GM12878 (cell line): ENCODE measurements around the gene HS1BP3. TPM values are rescaled to one million over a fixed set of nuclear protein-coding genes. Genes with fewer than 3 reads are reported as not detected.

Source experiments
- ATAC-seq: fragments of 200-7000 bp; cut with Tn5 transposase; 3 replicates; pipeline ENCODE4 v1.9.1; 2020; ENCODE audit warnings: mild to moderate bottlenecking, moderate library complexity
- BruUV-seq: library from RNA; stranded (reverse); fragments of 400-500 nt; replicated peaks from 2 replicates; lab custom pipeline; 2021; lab: Mats Ljungman, UMichigan
- CTCF ChIA-PET: fragments of 300-600 bp; sonication (Branson Sonifier 250); formaldehyde crosslinking; extraction: SDS; loops from one replicate; lab custom pipeline; 2021; ENCODE audit warnings: inconsistent platforms; lab: Yijun Ruan, JAX
- POLR2A ChIA-PET: fragments of 350-600 bp; formaldehyde crosslinking; extraction: SDS; loops from one replicate; lab custom pipeline; 2021; ENCODE audit warnings: inconsistent platforms; lab: Charles Lee
- RAD21 ChIA-PET: fragments of 300-600 bp; sonication (Branson Sonifier 250); formaldehyde crosslinking; loops from one replicate; lab custom pipeline; 2023; ENCODE audit warnings: antibody characterized with exemption; ENCODE audit not compliant: unreplicated experiment; lab: Charles Lee
- SMC1A ChIA-PET: fragments of 300-600 bp; sonication (Branson Sonifier 250); formaldehyde crosslinking; loops from one replicate; lab custom pipeline; 2023; ENCODE audit not compliant: unreplicated experiment, uncharacterized antibody; lab: Charles Lee
- DNase-seq: peaks from one replicate; pipeline ENCODE4 v3.0.0-alpha.2; 2011; ENCODE audit warnings: low read depth, low spot score
- FAIRE-seq: peaks from 3 replicates; lab custom pipeline; 2011; peaks lifted over from hg19 to GRCh38; lab: Jason Lieb, UNC
- H2AFZ ChIP-seq: 2 replicates; pipeline ENCODE4 v1.6.0; 2011; ENCODE audit warnings: low read depth, low read length, control low read depth; ENCODE audit not compliant: control insufficient read depth
- H3K27ac ChIP-seq: 2 replicates; pipeline ENCODE4 v1.5.1; 2011; ENCODE audit warnings: control low read depth; ENCODE audit not compliant: control insufficient read depth, insufficient read depth
- H3K27me3 ChIP-seq, 2 experiments: replicated peaks in 1 of 2; 2 replicates each; pipeline versions ENCODE4 v1.6.0 to v1.6.1; 2011; ENCODE audit warnings: low read length in 1 of 2; ENCODE audit not compliant: control insufficient read depth in 2 of 2, insufficient read depth in 2 of 2
- H3K36me3 ChIP-seq, 2 experiments: 2 replicates each; pipeline ENCODE4 v1.5.1; 2011; ENCODE audit warnings: low read length in 1 of 2; ENCODE audit not compliant: control insufficient read depth in 2 of 2, insufficient read depth in 2 of 2
- H3K4me1 ChIP-seq: 2 replicates; pipeline ENCODE4 v1.6.1; 2011; ENCODE audit warnings: mild to moderate bottlenecking, low read length, moderate library complexity, mixed read lengths; ENCODE audit not compliant: control insufficient read depth, insufficient read depth
- H3K4me2 ChIP-seq: 2 replicates; pipeline ENCODE4 v1.6.0; 2011; ENCODE audit warnings: control low read depth; ENCODE audit not compliant: control insufficient read depth, insufficient read depth
- H3K4me3 ChIP-seq: fragments of 200-600 bp; sonication (generic); 2 replicates; pipeline ENCODE4 v1.5.1; 2016
- H3K79me2 ChIP-seq: 2 replicates; pipeline ENCODE4 v1.6.0; 2011; ENCODE audit warnings: low read length; ENCODE audit not compliant: control insufficient read depth, insufficient read depth
- H3K9ac ChIP-seq: 2 replicates; pipeline ENCODE4 v1.8.0; 2011; ENCODE audit warnings: low read length, control low read depth, mixed read lengths; ENCODE audit not compliant: control insufficient read depth, insufficient read depth
- H3K9me3 ChIP-seq: replicated peaks from 3 replicates; pipeline ENCODE4 v1.5.1; 2011; ENCODE audit warnings: mild to moderate bottlenecking, low read length; ENCODE audit not compliant: control insufficient read depth, insufficient read depth
- H4K20me1 ChIP-seq: 2 replicates; pipeline ENCODE4 v1.6.0; 2011; ENCODE audit not compliant: control insufficient read depth, insufficient read depth
- BCL3 ChIP-seq: IDR thresholded peaks from 2 replicates; pipeline ENCODE4 v1.6.1; 2011; ENCODE audit warnings: borderline replicate concordance, low read depth, mild to moderate bottlenecking, moderate library complexity, low read length; ENCODE audit not compliant: insufficient read depth, poor library complexity, severe bottlenecking
- GATAD2B ChIP-seq: fragments of 450-650 bp; conservative IDR thresholded peaks from 2 replicates; pipeline ENCODE4 v1.6.1; 2017; ENCODE audit warnings: low read depth, mild to moderate bottlenecking, moderate library complexity
- HCFC1 ChIP-seq: fragments of 150-350 bp; IDR thresholded peaks from 2 replicates; pipeline ENCODE4 v1.6.1; 2014; ENCODE audit warnings: low read length
- JUND ChIP-seq: IDR thresholded peaks from 2 replicates; pipeline ENCODE4 v1.6.1; 2012; ENCODE audit warnings: low read depth, mild to moderate bottlenecking, low read length, improper control_type of control experiment, moderate library complexity
- PAX5 ChIP-seq: IDR thresholded peaks from 2 replicates; pipeline ENCODE4 v1.6.1; 2011; ENCODE audit warnings: low read depth, low read length, borderline replicate concordance
- SMARCA5 ChIP-seq: fragments of 450-650 bp; IDR thresholded peaks from 2 replicates; pipeline ENCODE4 v1.6.1; 2017; ENCODE audit warnings: mild to moderate bottlenecking
- ZNF207 ChIP-seq: fragments of 450-650 bp; IDR thresholded peaks from 2 replicates; pipeline ENCODE4 v1.6.1; 2014; ENCODE audit warnings: antibody characterized with exemption, mild to moderate bottlenecking, borderline replicate concordance
- WGBS: methylation state at CpG from one replicate; pipeline ENCODE4 v1.1.6; 2016; ENCODE audit warnings: low lambda C conversion rate; ENCODE audit not compliant: insufficient replicate concordance, insufficient coverage; ENCODE audit errors: missing lambda C conversion rate; 5-methylcytosine and 5-hydroxymethylcytosine counted together
- in situ Hi-C: fragments of 300-500 bp; cut with MboI; formaldehyde crosslinking; loops from 9 replicates; pipeline ENCODE4 v1.14.3; 2018; ENCODE audit warnings: mixed read lengths
- intact Hi-C: fragments of 100-400 bp; cut with micrococcal nuclease; formaldehyde crosslinking; loops from one replicate; pipeline ENCODE4 v1.14.2; 2022; ENCODE audit not compliant: unreplicated experiment
- polyA plus RNA-seq, 11 experiments: library from polyadenylated mRNA; depleted of rRNA in 4 of 11; unstranded in 6 of 11; stranded (reverse) in 5 of 11; fragments of >200 nt; fragmentation: Nextera tagmentation in 4 of 11; fragmentation: Illumina TruSeq in 1 of 11; extraction: Ambion mirVana in 4 of 11; extraction: Trizol in 1 of 11; gene quantifications; 1 replicate in 1 of 11; 2 replicates in 10 of 11; pipeline versions ENCODE4 v1.2.1 to v1.2.3, GENCODE V29; 2011 to 2016; ENCODE audit warnings: inconsistent platforms in 2 of 11, missing spikeins in 2 of 11, low read depth in 1 of 11
- total RNA-seq, 4 experiments: library from RNA; depleted of rRNA in 3 of 4; stranded (reverse); fragments of >200 nt in 3 of 4; fragmentation: Illumina TruSeq in 1 of 4; extraction: Trizol in 1 of 4; gene quantifications; 2 replicates each; pipeline versions ENCODE4 v1.2.1 to v1.2.3, GENCODE V29; 2013 to 2021

HS1BP3 gene
- total and polyA plus RNA-seq, 10 of the 15 experiments (the other 5 are each of a cell fraction or from before 2014, with no cell fraction given): 0.47 to 7.2 (median 4.6) TPM

GRCh38 chr2:20611077-20611843, 39.6 kb downstream of the HS1BP3 start:
- Histone ChIP-seq H3K4me1 (no peaks in the 10 kb centered on the region), H3K9me3 (peaks cover 3% of the 10 kb centered on the region), H3K27me3 (no peaks in the 10 kb centered on the region), H3K4me2 (no peak overlapping the region), H4K20me1 (no peaks in the 10 kb centered on the region), H3K36me3 (no peaks in the 10 kb centered on the region), H3K4me3 (no peak overlapping the region), H2AFZ (no peak overlapping the region), H3K79me2 (no peaks in the 10 kb centered on the region), H3K27ac (no peak overlapping the region), H3K9ac (no peak overlapping the region)
- ChIA-PET SMC1A (interaction anchor here (0.5 to 0.8 kb wide), 2 partner anchors 16 to 313 kb away, joined by 3 read pairs; no protein-coding TSS in a partner anchor), CTCF (interaction anchor here (0.7 kb wide), 1 partner anchor 20 kb away, joined by 3 read pairs; no protein-coding TSS in a partner anchor), RAD21 (no interaction called here), POLR2A (no interaction called here)
- FAIRE-seq (no peak), DNase-seq (no peak), ATAC-seq (no peak)
- BruUV-seq: no TSS peak
- intact Hi-C loops: no loop called here
- WGBS: 56% methylated on average over 15 of the region's 15 CpGs
- in situ Hi-C loops: no loop called here
- TF ChIP-seq GATAD2B (no peak), SMARCA5 (no peak), ZNF207 (no peak), BCL3 (no peak), JUND (no peak), PAX5 (no peak), HCFC1 (no peak)
